ENCODE results near the gene GPSM1. TPM values are rescaled to one million over a fixed set of nuclear protein-coding genes. Genes with fewer than 3 reads are reported as not detected.

Gene GPSM1
- total and polyA plus RNA-seq, 9 of the 15 experiments (the other 6 are each of a cell fraction or from before 2014, with no cell fraction given), result 0.04 to 14.2 (median 3.1) TPM

GRCh38 chr9:136363949-136364748 lies 36.8 kb downstream of the GPSM1 start (continued):
- TF ChIP-seq ZBTB33 (CRISPR knock-in tag; IDR thresholded peaks at IDR 0.05), result peak; percentile 69
- TF ChIP-seq THRAP3 (IDR thresholded peaks at IDR 0.05; ENCODE audit: borderline replicate concordance), result no peak
- no peak for TF ChIP-seq UBTF (IDR thresholded peaks at IDR 0.05; ENCODE audit: borderline replicate concordance in 1 of 2, low read depth in 2 of 2, low read length in 2 of 2)
- TF ChIP-seq HDAC1 (IDR thresholded peaks at IDR 0.05), result 0 out of 4 replicates have a peak, but pooled peaks of 1 of the 2 experiments have one; percentile 3
- peak; percentile 68 for TF ChIP-seq POLR2G (IDR thresholded peaks at IDR 0.05; ENCODE audit: low read depth, low read length)
- peak; percentile 66 for TF ChIP-seq SNRNP70 (optimal IDR thresholded peaks at IDR 0.05; ENCODE audit: low read depth, low read length)

All from K562 (cell line).